Esophagus squamous epithelium (tissue), 5 donors: ENCODE measurements around the gene SLC27A6. TPM values are rescaled to one million over a fixed set of nuclear protein-coding genes. Genes with fewer than 3 reads are reported as not detected.
A peak's percentile ranks its signal among the peaks of the same experiment; 100 is the strongest.

Experiments used
- DNase-seq: peaks from one replicate; lab custom pipeline; 2025; lab: John Stamatoyannopoulos, UW
- H3K27ac ChIP-seq, 4 donors: fragments of 200-600 bp; sonication (generic); one replicate each; pipeline ENCODE4 v1.5.1; 2016 to 2019; ENCODE audit warnings: mild to moderate bottlenecking in 1 of 4
- H3K27me3 ChIP-seq, 4 donors: fragments of 200-600 bp; sonication (generic); 1 replicate in 3 of 4; 2 replicates in 1 of 4; pipeline versions ENCODE4 v1.5.1 to v1.6.0; 2017 to 2021; ENCODE audit warnings: antibody characterized with exemption in 1 of 4
- H3K36me3 ChIP-seq, 3 donors: fragments of 200-600 bp; sonication (generic); one replicate each; pipeline ENCODE4 v1.5.1; 2016 to 2019
- H3K4me1 ChIP-seq, 3 donors: fragments of 200-600 bp; sonication (generic); one replicate each; pipeline ENCODE4 v1.5.1; 2017 to 2019
- H3K4me3 ChIP-seq, 4 donors: fragments of 200-600 bp; sonication (generic); 1 replicate in 3 of 4; 2 replicates in 1 of 4; pipeline ENCODE4 v1.5.1; 2016 to 2019; ENCODE audit warnings: mild to moderate bottlenecking in 2 of 4, moderate library complexity in 1 of 4
- H3K9me3 ChIP-seq, 3 donors: fragments of 200-600 bp; sonication (generic); one replicate each; pipeline ENCODE4 v1.5.1; 2016 to 2019
- POLR2A ChIP-seq, 4 donors: fragments of 450-650 bp; IDR thresholded peaks; one replicate each; pipeline ENCODE4 v1.6.1; 2017; ENCODE audit warnings: antibody characterized with exemption in 4 of 4, mild to moderate bottlenecking in 4 of 4, moderate library complexity in 3 of 4
- WGBS, 2 donors: methylation state at CpG; one replicate each; pipeline ENCODE4 v1.1.5; 2018; 5-methylcytosine and 5-hydroxymethylcytosine counted together
- intact Hi-C: fragments of 100-400 bp; cut with DNase I; formaldehyde crosslinking; loops from one replicate; pipeline ENCODE4 v1.15.0; 2022
- total RNA-seq, 4 donors: library from RNA; depleted of rRNA; stranded (reverse); fragments of >200 nt; gene quantifications; one replicate each; pipeline ENCODE4 v1.1.0, GENCODE V29; 2016
- TF ChIP-seq, protein P1 (sequence below), 6 experiments: fragments of 450-650 bp in 4 of 6; fragments of 200-600 bp in 2 of 6; sonication (generic) in 2 of 6; IDR thresholded peaks; one replicate each; pipeline ENCODE4 v1.5.1; 2016 to 2019; ENCODE audit warnings: antibody characterized with exemption in 6 of 6, mild to moderate bottlenecking in 4 of 6, moderate library complexity in 4 of 6
- donor health status: DM: yes; HTN: yes; CAD: no.

The SLC27A6 gene
- total RNA-seq, 4 donors from 2014 or later = 1.3 to 8.0 (median 4.7) TPM

DNA sequence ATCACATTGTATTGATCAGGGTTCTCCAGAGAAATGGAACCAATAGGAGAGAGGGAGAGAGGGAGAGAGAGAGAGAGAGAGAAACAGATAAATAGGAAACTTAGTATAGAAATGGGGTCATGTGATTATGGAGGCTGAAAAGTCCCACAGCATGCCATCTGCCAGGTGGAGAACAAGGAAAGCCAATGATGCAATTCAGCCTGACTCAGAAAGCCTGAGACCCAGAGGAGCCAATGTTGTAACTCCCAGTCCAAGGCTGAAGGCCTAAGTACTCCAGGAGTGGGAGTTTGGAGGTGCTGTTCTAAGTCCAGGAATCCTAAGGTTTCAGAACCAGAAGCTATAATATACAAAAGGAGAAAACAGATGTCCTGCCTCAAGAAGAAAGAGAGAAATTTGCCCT lies 80.9 kb downstream of the SLC27A6 start:
- no peaks in the 10 kb centered on the region for H3K36me3 ChIP-seq
- no peaks in the 10 kb centered on the region for H3K27me3 ChIP-seq
- TF ChIP-seq, protein P1, sequence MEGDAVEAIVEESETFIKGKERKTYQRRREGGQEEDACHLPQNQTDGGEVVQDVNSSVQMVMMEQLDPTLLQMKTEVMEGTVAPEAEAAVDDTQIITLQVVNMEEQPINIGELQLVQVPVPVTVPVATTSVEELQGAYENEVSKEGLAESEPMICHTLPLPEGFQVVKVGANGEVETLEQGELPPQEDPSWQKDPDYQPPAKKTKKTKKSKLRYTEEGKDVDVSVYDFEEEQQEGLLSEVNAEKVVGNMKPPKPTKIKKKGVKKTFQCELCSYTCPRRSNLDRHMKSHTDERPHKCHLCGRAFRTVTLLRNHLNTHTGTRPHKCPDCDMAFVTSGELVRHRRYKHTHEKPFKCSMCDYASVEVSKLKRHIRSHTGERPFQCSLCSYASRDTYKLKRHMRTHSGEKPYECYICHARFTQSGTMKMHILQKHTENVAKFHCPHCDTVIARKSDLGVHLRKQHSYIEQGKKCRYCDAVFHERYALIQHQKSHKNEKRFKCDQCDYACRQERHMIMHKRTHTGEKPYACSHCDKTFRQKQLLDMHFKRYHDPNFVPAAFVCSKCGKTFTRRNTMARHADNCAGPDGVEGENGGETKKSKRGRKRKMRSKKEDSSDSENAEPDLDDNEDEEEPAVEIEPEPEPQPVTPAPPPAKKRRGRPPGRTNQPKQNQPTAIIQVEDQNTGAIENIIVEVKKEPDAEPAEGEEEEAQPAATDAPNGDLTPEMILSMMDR (IDR thresholded peaks at IDR 0.05) = no peak
- TF ChIP-seq POLR2A (IDR thresholded peaks at IDR 0.05) = no peak
- no peaks in the 10 kb centered on the region for H3K4me1 ChIP-seq
- no peak overlapping the region for H3K4me3 ChIP-seq
- intact Hi-C loops = no loop called here
- peaks cover 0 to 16% (median 0%) of the 10 kb centered on the region in 3 donors for H3K9me3 ChIP-seq
- DNase-seq = no peak
- H3K27ac ChIP-seq = no peak overlapping the region

DNA sequence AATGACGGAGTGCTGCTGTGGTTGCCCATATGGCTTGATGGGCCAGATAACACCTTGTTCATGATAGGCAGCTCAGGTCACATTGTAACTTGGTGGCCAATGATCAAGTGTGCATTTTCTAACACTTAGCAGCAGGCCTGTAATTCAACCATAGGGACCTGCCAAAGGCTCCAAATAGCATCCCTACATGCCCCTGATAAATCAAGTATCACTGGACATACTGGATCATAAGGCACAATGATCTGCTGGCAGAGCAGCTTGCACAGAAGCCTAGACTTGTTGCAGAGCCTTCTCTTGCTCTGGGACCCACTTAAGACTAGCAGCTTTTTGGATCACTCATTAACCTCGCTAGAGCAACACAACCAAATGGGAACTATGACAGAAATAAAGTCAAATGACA lies 83.2 kb downstream of the SLC27A6 start:
- no peaks in the 10 kb centered on the region for H3K36me3 ChIP-seq
- H3K27ac ChIP-seq = no peak overlapping the region
- intact Hi-C loops = no loop called here
- WGBS, 2 donors = 50 to 56% methylated on average over 2 of the region's 2 CpGs
- H3K4me3 ChIP-seq = no peak overlapping the region
- TF ChIP-seq, protein P1 (IDR thresholded peaks at IDR 0.05) = no peak
- TF ChIP-seq POLR2A (IDR thresholded peaks at IDR 0.05) = no peak
- DNase-seq = no peak
- no peaks in the 10 kb centered on the region for H3K4me1 ChIP-seq
- H3K9me3 ChIP-seq = peaks cover 0 to 16% (median 0%) of the 10 kb centered on the region in 3 donors
- H3K27me3 ChIP-seq = no peaks in the 10 kb centered on the region

DNA sequence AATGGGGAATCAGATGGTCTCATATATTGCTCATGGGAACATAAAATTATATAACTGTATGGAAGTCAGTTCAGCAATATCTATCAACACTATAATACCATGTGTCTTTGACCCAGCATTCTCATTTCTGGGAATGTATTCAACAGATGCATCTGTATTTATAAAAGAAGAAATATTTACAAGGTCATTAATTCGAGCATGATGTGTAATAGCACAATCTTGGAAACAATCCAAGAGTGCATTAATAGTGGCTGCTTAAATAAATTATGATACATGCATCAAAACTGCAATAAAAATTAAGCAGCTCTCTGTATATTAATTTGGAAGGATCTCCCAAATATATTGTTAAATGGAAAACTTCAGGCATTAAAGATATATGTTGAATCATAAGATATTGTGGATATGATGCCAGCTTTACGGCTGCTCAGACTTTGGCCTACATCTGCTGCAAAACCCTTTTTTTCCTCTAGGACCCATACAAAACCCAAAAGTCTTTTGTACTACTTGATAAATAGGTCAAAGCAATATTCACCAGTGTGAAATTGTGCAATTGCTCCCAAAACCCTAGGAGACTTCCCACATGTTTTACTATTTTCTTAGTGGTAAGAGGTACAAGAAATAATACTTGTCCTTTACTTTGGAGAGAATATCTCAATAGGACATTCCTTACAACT lies 84.0 kb downstream of the SLC27A6 start:
- Histone ChIP-seq H3K27ac (no peak overlapping the region), H3K4me1 (no peaks in the 10 kb centered on the region), H3K9me3 (peaks cover 0 to 11% (median 0%) of the 10 kb centered on the region in 3 donors), H3K4me3 (no peak overlapping the region), H3K27me3 (no peaks in the 10 kb centered on the region), H3K36me3 (no peaks in the 10 kb centered on the region)
- intact Hi-C loops = no loop called here
- no peak for DNase-seq
- WGBS, 2 donors = 43 to 46% methylated on average over 2 of the region's 2 CpGs
- no peak for TF ChIP-seq POLR2A (IDR thresholded peaks at IDR 0.05)
- TF ChIP-seq, protein P1 (IDR thresholded peaks at IDR 0.05) = no peak

DNA sequence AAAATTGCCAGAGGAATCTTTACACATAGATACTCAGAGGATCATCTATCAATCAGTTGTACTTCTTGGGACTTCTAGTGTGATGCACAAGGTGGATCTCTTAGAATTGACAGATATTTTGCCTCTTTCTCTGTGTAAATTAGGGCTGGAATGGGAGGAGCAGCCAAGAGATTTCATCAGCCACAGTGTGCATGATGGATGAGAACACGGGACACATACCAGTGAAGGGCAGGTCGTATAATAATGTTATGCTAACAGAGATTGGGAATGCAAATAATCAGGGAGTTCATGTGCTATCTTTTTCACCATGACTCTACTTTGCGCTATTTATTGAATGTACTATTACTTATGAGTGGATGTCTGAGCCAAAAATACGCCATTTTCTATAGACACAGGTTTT lies 86.0 kb downstream of the SLC27A6 start:
- H3K27ac ChIP-seq = no peak overlapping the region
- H3K4me1 ChIP-seq = no peaks in the 10 kb centered on the region
- TF ChIP-seq POLR2A (IDR thresholded peaks at IDR 0.05) = no peak
- TF ChIP-seq, protein P1 (IDR thresholded peaks at IDR 0.05) = no peak
- H3K27me3 ChIP-seq = no peaks in the 10 kb centered on the region
- H3K36me3 ChIP-seq = no peaks in the 10 kb centered on the region
- intact Hi-C loops = no loop called here
- no peak for DNase-seq
- no peak overlapping the region for H3K4me3 ChIP-seq
- no peaks in the 10 kb centered on the region for H3K9me3 ChIP-seq
- WGBS, 2 donors = 45 to 70% methylated on average over 4 of the region's 4 CpGs

DNA sequence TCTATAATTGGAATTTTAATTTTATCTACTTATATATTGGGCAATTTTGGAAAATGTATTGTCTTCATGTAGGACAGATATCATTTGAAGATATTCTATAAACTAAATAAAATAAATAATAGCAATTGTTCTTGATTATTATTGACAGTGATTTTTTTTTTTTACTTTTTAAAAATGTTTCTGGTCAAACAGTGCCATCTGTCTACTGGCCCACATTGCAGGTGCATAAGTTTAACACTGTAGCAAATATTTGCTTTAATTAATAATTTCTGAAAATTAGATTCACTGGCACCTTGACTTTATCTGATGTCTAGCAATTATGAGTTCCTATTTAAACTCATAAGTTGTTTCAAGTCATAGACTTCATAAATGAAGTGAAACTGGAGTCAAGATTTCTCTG lies 88.2 kb downstream of the SLC27A6 start:
- DNase-seq = no peak
- Histone ChIP-seq H3K9me3 (no peaks in the 10 kb centered on the region), H3K4me3 (no peak overlapping the region), H3K27me3 (no peaks in the 10 kb centered on the region), H3K4me1 (no peaks in the 10 kb centered on the region), H3K27ac (no peak overlapping the region), H3K36me3 (no peaks in the 10 kb centered on the region)
- TF ChIP-seq, protein P1 (IDR thresholded peaks at IDR 0.05) = peak in 2 of 6 experiments; percentile 26 to 32
- no peak for TF ChIP-seq POLR2A (IDR thresholded peaks at IDR 0.05)
- intact Hi-C loops = no loop called here
